Fibroblast of skin of left biceps (primary cell): ENCODE measurements around the gene COL18A1.
"Not testable (repeated sequence)": the region's sequence is repeated elsewhere in the genome, so short reads cannot be mapped to it uniquely, and the experiment has no call there.

ENCODE experiments used
- DNase-seq, 2 experiments: peaks; one replicate each; pipeline ENCODE4 v3.0.0-alpha.2; 2013; ENCODE audit warnings: low read depth in 2 of 2

COL18A1 gene

DNA sequence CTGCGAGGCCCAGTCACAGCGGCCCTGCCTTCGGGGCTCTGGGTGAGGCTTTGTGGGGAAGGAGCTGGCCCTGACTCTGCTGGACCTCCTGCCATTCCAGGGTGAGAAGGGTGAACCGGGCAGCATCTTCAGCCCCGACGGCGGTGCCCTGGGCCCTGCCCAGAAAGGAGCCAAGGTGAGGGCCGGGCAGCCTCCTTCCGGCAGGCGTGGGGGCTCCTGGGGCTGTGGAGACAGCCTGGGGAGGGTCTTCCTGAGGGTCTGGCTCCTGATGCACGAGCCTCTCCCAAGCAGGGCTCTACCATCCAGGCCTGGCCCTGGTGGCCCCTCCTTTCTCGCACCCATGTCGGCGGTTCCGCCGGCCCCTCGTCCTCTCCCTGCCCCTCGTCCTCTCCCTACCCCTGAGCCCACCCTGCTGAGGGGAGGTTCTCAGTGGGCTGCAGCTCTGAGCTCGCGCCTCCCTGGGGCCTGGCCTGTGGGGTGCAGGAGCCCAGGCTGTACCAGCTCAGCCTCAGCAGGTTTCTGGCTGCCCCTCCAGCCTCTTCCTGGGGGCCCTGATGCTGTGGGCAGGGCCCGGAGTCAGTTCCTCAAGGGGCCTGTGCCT, 88.5 kb downstream of the COL18A1 start:
- DNase-seq, result no peak

DNA sequence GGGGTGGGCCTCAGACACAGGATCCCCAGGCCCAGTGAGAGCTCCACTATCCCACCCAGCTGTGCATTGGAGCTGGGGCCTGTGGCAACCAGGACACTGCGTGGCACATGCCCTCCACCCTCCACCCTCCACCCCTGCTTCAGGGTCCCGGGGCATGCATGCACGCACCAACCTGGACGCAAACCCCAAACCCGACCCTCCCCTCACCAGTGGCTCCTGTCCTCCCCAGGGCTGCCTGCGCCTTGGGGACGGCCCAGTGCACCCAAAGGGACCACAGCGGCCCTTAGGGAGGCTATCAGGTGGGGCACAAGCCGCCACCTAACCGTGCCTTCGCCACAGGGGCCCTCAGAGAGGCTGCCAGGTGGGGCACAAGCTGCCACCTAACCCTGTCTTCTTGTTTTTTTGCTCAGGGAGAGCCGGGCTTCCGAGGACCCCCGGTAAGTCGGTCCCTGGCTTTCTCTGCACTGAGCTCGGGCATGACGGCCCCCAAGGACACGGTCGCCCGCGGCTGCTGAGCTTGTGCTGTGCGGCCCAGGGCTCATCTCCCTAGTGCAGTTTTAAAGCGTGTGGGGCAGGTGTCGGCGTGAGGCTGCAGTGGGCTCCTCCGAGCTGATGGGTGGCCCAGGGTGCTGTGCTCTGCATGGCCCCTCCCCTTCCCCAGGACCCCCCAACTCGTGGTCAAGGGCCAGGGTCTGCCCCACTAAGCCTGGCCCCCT, 89.3 kb downstream of the COL18A1 start:
- DNase-seq, result no peak

DNA sequence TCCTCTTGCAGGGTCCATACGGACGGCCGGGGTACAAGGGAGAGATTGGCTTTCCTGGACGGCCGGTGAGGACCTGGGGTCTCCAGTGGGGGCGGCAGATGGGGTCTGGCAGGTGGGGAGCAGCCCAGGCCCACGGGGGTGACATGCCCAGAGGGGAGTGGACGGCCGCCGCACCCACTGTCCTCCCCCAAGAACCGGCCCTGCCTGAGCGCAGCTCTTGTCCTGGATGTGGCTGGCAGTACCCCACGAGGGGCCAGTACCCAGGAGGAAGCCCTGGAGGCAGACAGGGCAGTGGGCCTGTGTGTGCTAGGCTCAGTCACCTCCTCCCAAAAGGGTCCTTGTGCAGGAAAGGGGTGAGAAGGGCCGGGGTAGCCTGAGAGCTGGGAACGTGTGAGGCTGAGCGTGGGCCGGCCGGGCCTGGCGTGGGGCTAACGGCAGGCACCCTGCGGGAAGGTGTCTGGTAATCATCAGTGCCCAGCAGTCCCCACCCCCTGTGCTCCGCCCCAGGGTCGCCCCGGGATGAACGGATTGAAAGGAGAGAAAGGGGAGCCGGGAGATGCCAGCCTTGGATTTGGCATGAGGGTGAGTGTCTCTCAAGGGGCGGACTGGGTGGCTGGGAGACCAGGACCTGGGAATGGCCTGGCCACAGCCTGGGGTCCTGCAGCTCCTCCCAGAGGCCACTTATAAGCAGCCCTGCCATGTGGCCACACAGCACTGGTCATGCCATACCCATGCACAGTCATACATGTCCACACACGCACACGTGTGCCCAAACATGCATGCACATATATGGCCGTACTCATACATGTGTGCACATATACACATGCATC, 90.1 kb downstream of the COL18A1 start:
- no peak for DNase-seq

DNA sequence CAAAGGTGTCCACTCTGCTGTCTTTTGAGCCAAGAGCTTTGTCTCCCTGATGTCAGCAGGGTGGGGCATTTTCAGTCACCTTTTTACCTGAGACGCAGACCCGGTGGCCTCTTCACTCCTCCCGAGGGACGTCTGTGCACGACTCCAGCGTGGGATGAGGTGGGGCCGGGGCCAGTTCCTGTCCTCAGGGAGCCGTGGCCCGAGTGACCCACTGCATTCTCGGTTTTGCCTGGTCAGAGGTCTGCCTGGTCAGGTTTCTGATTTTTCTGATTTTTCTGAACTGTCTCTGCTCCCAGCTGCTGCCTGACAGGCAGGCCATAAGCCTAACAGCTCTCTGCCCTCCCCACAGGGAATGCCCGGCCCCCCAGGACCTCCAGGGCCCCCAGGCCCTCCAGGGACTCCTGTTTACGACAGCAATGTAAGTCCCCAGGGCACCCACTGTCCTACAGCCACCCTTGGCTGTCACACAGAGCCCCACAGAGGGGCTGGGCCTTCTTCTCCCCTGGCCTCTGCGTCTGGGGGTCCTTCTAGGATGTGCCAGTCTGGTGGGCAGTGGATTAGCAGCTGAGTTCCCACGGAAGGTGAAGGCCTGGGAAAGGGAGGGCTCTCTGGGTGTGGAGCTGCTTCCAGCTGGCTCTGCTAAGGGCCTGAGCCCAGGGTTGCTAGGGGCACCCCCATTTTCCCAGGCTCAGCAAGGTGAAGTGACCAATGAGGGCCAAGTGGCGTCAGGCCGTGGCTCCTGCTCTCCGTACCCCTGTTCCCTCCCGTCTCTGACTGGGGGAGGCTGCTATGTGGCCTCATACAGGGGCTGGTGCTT, 91.4 kb downstream of the COL18A1 start:
- DNase-seq, result no peak

DNA sequence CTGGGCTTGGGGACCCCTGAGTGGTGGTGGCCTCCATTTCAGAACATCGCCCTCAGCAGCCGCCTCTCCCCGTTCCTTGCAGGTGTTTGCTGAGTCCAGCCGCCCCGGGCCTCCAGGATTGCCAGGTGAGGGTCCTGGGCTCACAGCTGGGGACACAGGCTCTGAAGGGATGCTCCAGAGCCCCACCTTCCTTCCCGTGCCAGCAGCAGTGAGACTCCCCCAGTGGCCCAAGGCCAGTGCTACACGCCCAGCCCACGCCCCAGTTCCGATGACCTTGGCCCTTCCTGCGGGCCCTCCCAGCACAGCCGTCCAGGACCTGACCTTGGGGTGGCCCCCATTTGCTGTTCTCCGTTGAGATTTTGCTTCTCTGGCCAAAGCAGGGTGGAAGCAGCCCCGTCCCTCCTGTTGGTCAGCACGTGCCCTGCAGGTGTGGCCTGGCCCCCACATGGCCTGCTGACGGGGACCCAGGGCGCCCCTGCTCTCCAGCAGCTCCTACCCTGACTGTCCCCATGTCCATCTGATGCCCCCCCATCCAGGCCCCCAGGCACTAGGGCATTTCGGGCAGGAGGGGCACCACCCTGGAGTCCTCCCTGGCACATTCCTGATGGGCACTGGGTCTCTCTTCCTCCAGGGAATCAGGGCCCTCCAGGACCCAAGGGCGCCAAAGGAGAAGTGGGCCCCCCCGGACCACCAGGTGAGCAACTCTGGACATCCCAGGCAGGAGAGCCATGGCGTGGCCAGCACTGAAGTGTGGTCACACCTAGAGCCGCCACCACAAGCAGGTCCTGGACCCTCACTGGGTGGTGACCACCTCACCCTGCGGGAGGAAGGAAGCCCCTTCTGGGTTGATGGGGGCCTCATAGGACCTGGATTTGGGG, 92.2 kb downstream of the COL18A1 start:
- DNase-seq, result no peak

DNA sequence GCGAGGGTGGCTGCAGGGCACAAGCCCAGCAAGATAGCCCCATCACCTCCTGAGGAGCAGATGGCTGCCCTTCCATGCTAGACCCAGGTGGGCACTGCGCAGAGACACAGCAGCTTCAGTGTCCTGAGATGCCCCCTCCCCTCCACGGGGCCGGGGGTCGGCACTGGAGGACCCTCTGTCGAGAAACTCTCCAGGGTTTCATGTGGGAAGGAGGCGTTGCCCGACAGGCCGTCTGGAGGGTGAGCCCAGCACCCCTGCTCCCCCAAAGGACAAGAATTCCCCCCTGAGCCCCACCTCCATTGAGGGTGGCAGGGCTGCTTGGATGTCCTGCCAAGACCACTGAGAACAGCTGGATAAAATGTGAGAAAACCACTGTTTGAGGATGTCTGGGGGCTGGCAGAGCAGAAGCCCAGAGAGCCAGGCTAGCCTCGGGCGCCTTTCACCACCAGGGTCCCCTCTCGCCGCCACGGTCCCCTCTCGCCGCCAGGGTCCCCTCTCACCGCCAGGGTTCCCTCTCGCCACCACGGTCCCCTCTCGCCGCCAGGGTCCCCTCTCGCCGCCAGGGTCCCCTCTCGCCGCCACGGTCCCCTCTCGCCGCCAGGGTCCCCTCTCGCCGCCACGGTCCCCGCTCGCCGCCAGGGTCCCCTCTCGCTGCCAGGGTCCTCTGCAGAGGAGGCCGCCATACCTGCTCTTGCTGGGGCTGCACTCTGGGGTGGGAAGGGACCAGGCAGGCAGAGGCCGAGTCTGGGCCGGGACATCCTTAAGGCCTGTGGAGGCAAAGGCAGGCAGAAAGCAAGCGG, 93.1 kb downstream of the COL18A1 start:
- DNase-seq, result no peak

DNA sequence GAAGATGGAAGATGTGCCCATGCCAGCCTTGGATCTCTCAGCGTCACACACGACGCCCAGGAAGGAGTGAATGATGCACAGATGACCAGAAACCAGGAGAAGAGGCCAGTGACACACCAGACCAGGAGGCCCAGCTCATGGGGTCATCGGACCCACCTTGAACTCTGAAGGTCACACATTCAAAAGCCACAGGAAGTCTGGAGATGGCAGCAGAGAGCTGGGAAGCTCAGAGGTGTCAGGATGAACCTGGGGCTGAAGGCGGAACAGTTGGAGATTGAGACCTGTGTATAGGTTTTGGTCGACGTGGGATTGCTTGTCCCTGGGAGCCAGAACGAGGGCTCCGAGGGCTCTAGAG, 93.7 kb downstream of the COL18A1 start:
- DNase-seq, result no peak

DNA sequence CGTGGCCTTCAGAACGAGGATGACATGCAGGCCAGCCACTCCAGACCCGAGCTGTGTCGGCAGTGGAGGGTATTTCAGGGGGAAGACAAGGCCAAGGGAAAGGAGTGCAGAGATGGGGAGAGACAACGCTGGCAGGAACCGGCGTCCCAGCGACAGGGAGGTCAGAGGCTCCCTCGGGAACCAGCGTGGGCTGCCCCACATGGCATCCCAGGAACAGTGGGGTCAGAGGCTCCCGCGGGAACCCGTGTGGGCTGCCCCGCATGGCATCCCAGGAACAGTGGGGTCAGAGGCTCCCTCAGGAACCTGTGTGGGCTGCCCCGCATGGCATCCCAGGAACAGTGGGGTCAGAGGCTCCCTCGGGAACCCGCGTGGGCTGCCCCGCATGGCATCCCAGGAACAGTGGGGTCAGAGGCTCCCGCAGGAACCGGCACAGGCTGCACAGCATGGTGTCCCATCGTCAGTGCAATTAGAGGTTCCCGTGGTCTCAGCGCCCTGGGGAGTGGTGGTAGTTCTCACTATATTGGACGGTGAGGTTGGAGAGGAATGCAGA, 94.3 kb downstream of the COL18A1 start:
- DNase-seq, result no peak

DNA sequence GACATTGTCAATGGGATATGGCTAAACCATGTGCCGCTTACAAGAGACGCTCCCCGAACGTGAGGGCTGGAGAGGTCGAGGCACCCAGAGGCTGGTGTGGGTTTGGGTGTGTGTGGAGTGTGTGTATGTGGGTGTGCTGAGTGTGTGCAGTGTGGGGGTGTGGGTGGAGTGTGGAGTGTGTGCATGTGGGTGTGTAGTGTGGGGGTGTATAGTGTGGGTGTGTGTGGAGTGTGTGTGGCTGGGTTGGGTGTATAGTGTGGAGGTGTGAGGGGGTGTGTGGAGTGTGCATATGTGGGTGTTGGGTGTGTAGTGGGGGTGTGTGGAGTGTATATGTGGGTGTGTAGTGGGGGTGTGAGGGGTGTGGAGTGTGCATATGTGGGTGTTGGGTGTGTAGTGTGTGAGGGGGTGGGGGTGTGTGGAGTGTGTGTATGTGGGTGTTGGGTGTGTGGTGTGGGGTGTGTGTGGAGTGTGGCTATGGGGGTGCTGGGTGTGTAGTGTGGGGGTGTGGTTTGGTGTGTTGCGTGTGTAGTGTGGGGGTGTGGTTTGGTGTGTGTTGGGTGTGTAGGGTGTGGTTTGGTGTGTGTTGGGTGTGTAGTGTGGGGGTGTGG, 95.1 kb downstream of the COL18A1 start:
- no peak for DNase-seq

DNA sequence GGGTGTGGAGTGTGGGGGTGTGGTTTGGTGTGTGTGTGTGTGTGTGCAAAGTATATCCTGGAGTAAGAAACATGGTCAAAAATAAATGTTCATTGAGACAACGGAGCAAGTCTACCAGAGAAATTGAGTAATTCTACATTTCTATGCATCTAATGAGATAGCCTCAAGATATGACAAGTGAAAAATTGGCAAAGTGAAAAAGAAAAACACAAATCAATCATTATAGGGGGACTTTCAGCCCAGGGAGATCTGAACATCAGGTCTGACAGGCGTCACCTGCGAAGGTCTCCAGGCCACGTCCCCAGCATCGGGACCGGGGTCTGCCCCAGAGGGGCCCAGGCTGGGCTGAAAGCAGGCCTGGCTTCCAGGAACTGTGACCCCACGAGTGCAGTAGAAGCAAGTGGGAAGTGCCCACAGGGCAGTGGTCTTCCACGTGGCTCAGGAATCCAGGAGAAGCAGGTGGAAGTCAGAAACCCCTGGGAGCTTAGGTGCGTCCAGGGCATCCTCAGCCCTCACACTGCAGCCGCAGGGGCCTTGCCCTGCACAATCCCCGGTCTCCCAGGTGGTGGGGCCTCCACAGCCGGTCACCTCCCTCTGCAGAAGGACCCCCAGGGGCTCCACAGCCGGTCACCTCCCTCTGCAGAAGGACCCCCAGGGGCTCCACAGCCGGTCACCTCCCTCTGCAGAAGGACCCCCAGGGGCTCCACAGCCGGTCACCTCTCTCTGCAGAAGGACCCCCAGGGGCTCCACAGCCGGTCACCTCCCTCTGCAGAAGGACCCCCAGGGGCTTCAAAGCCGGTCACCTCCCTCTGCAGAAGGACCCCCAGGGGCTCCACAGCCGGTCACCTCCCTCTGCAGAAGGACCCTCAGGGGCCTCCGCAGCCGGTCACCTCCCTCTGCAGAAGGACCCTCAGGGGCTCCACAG, 96.4 kb downstream of the COL18A1 start:
- DNase-seq, result not testable (repeated sequence)

DNA sequence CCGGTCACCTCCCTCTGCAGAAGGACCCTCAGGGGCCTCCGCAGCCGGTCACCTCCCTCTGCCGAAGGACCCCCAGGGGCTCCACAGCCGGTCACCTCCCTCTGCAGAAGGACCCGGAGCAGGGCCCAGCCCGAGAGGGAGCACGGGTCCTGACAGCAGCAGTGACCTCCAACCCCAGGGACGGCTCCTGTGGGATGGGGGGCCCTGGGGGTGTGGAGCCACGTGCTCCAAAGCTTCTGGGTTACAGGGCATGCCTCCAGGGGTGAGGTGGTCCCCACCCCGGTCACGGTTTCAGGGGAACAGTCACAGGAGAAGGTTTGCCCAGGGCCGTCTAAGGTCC, 97.0 kb downstream of the COL18A1 start:
- DNase-seq, result no peak

DNA sequence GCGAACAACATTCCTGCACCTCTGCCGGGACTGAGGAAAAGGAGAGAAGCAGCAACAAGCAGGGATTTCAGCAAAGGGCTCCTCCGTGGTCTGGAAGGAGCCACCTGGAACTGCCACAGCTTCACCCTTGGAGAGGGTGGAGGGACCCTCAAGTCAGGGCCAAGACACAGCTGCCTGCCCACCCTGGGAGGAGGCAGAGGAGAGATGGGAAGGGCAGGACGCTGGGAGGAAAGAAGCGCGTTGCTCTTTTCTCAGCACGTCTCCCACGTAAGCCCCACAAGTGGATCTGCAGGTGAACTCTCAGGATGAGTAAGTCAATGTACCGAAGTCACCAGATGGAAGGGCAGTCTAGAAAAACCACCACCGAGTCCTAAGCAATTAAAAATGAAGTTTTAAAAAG, 97.6 kb downstream of the COL18A1 start:
- DNase-seq, result no peak

DNA sequence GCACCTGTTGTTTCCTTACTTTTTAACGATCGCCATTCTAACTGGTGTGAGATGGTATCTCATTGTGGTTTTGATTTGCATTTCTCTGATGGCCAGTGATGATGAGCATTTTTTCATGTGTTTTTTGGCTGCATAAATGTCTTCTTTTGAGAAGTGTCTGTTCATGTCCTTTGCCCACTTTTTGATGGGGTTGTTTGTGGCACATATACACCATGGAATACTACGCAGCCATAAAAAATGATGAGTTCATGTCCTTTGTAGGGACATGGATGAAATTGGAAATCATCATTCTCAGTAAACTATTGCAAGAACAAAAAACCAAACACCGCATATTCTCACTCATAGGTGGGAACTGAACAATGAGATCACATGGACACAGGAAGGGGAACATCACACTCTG, 98.3 kb downstream of the COL18A1 start:
- DNase-seq, result not testable (repeated sequence)

DNA sequence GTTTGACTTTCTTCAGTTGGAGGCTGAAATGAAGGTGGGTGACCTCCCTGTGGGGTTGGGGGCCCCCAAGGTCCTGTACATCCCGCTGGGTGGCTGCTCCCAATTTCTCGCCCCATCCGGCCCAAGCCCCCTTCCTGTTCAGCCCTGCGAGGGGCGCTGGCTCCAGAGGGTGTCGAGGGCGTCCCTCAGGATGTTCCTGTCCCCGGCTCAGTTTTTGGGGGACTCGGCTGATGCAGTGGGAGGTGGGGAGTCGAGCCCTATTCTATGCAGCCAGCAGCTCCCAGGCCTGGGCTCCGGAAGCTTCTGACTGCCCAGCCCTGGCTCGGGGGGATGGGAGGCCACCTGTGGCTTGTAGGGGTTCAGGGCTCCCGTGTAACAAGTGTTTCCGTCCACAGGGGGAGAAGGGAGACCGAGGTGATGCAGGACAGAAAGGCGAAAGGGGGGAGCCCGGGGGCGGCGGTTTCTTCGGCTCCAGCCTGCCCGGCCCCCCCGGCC, 99.1 kb downstream of the COL18A1 start:
- DNase-seq, result no peak

DNA sequence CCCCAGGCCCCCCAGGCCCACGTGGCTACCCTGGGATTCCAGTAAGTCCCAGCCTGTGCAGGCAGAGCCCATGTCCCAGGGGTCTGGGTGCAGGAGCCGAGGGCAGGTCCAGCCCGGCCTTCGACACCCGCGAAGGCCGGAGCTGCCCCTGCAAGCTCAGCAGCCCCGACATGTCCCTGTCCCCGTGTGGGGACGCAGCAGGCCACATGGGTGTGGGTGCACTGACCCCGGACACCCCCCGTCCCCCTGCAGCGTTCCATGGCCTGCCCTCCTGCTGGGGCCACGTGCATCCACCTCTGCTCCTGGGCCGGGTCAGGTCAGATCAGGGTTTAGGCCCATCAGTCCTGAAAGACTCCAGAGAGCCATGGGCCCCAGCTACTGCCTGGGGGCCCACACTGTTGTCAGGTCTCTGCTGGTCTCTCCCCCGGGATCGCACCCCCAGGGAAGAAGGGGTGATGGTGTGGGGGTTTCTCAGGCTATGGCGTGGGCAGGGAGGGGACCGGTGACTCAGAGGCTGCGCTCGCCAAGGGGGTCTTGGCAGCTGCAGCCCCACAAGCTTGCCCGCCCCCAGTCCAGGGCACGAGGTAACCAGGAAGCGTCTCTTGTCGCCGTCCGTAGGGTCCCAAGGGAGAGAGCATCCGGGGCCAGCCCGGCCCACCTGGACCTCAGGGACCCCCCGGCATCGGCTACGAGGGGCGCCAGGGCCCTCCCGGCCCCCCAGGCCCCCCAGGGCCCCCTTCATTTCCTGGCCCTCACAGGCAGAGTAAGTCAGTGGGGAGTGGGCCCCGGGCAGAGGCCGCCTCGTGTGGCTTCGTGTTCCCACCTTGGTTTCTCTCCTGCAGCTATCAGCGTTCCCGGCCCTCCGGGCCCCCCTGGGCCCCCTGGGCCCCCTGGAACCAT, 99.8 kb downstream of the COL18A1 start:
- DNase-seq, result no peak

DNA sequence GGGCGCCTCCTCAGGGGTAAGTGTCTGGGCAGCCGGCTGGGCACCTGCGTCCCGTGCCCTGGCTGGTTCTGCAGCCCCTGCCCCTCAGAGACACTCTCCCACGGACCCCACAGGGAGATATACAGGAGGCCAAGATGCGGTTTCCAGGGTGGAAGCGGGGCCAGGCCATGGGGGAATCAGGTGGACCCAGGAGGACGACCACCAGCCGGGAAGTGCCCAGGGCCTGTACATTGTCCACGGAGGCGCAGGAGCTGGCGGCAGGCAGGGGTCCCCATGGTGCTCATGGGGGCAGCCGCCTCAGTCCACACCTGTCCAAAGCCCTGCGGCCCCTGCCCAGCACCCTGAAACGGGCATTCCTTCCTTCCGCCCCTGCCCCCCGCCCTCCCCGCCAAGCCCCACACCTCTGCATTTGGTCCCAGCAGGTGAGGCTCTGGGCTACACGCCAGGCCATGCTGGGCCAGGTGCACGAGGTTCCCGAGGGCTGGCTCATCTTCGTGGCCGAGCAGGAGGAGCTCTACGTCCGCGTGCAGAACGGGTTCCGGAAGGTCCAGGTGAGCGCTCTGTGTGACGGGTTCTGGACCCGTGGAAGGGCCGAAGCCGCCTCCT, 100.6 kb downstream of the COL18A1 start:
- no peak for DNase-seq

DNA sequence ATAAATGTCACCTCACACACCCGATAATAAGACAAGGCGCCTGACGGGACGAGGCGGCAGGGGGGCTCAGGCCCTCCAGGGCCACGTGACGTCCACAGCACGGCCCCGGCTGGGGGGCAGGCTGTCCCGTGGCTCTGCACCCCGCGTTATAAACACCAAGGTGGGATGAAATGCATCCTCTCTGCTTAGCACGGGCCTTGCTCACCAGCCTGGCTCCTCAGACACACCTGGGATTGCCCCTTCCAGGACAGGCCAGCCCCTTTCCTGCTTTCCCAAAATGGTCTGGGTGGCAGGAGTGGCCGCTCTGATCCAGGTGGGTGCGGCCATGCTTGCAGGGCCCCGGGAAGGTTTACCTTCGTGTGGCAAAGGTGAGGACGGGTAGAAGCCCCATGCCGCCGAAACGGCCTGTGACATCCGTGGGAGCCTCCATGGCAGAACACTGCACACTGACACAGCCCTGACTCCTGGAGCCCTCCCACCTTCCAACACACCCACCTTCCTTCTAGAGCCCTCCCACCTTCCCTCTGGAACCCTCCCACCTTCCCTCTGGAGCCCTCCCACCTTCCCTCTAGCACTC, 101.4 kb downstream of the COL18A1 start:
- no peak for DNase-seq
